Stimulated activated effector memory CD8-positive, alpha-beta T cell treated with anti-CD3 and anti-CD28 coated beads, Interleukin-12 subunit alpha, Interleukin-12 subunit beta, amount 100 ng/mL, for 72 hours (primary cell): Measurements from ENCODE around the gene IFI30.

Source experiments
- ATAC-seq: fragments of 150-1000 bp; cut with Tn5 transposase; 2 replicates; pipeline ENCODE4 v1.10.0; 2021
- DNase-seq, 2 donors: peaks; one replicate each; pipeline ENCODE4 v3.0.0; 2021 to 2022; ENCODE audit warnings: low spot score in 2 of 2
- H3K27ac Mint-ChIP-seq: one replicate; pipeline ENCODE4 v1.8.0; 2022; ENCODE audit warnings: mild to moderate bottlenecking, mixed read lengths
- H3K36me3 Mint-ChIP-seq: one replicate; pipeline ENCODE4 v1.8.0; 2022; ENCODE audit warnings: mild to moderate bottlenecking, mixed read lengths
- H3K4me1 Mint-ChIP-seq: one replicate; pipeline ENCODE4 v1.8.0; 2022; ENCODE audit warnings: mixed read lengths
- H3K4me3 Mint-ChIP-seq: one replicate; pipeline ENCODE4 v1.8.0; 2022; ENCODE audit warnings: mild to moderate bottlenecking, mixed read lengths
- H3K9me3 Mint-ChIP-seq: one replicate; pipeline ENCODE4 v1.8.0; 2022; ENCODE audit warnings: mixed read lengths

The IFI30 gene

DNA sequence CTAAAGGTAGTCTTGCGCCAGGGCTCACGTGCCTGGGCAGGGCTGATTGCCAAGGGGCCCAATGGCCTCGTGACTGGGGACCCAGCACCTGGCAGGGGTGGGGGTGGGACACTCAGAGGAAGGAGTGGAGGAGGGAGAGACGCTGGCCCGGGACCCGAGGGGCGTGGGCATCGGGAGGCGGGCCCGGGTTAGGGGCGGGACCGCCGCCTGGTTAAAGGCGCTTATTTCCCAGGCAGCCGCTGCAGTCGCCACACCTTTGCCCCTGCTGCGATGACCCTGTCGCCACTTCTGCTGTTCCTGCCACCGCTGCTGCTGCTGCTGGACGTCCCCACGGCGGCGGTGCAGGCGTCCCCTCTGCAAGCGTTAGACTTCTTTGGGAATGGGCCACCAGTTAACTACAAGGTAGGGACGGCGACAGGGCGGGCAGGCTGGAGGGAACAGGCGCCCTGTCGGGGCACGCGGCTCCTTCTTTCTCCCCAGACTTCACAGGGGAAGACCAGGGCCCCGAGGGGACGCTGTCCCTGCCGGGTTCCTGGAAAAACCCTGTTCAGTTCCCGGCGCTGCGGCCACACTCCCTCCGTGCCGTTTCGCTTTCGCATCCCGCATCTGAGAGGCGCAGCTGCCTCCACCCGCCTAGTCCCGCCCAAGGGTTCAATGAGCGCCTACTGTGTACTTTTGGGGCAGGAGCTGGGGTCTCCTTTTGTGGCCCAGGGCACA lies at the start of gene IFI30:
IFI30 (plus strand) TSS at position 242 of the 717 bp plus-strand sequence; CDS start at position 271, 29 bp downstream.
- Mint-ChIP-seq H3K4me3 (peak within 1 kb of the TSS; percentile 91), H3K9me3 (no peaks in the 10 kb centered on the region), H3K36me3 (peaks cover 27% of the 10 kb centered on the region), H3K4me1 (peaks cover 21% of the 10 kb centered on the region), H3K27ac (peak within 1 kb of the TSS; percentile 87)
- peak; percentile 83 for ATAC-seq
- DNase-seq = peak; percentile 48 to 82

DNA sequence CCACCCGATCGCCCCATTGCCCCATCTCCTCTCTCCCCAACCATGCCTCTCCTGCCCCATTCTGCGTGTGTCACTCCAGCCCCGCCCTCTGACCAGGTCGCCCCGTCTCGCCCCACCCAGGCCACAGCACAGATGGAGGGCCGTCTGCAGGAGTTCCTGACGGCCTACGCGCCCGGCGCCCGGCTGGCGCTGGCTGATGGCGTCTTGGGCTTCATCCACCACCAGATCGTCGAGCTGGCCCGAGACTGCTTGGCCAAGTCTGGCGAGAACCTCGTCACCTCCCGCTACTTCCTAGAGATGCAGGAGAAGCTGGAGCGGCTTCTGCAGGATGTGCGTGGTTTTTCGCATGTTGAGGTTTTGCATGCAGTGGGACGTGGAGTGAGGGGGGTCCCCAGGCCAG lies 49.8 kb upstream of the IFI30 start:
- peaks cover 80% of the 10 kb centered on the region for H3K36me3 Mint-ChIP-seq
- ATAC-seq (no peak), DNase-seq (no peak)
- no peaks in the 10 kb centered on the region for H3K9me3 Mint-ChIP-seq
- H3K27ac Mint-ChIP-seq = no peak overlapping the region
- no peak overlapping the region for H3K4me3 Mint-ChIP-seq
- peaks cover 31% of the 10 kb centered on the region for H3K4me1 Mint-ChIP-seq

DNA sequence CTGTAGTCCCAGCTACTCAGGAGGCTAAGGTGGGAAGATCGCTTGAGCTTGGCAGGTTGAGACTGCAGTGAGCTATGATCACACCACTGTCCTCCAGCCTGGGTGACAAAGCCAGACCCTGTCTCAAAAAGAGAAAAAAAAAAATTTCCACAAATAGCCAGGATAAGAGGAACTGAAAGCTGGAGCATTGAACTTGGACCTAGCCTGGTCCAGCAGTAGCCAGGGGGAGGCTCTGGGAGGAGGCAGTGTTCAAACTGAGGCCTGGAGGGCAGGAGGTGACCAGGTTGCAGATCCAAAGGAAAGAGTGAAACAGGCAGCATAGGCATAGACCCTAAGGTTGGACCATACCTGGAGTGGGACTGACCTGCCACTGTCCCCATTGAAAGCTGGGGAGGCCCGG lies 47.5 kb upstream of the IFI30 start:
- Mint-ChIP-seq H3K4me1 (peaks cover 13% of the 10 kb centered on the region), H3K9me3 (no peaks in the 10 kb centered on the region), H3K4me3 (no peak overlapping the region), H3K36me3 (peaks cover 95% of the 10 kb centered on the region), H3K27ac (peak overlapping the region; percentile 68)
- DNase-seq = no peak
- no peak for ATAC-seq

DNA sequence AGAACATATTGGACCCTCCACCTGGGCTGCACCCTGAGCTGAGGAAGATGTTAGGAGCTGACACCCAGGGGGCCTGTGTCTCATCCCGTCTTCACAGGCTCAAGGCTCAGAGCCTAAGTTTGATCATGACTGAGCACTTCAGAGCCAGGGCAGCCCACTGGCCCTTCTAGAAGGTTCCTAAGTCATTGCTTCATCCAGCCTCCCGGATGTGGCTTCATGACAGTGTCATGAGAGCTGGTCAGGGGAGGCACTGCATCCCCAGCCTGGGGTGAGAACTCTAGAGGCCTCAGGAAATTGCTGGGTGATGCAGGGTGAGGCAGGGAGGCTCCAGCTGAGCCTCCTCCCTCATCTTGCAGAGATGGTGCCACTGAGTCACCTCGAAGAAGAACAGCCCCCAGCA lies 45.6 kb upstream of the IFI30 start:
- DNase-seq (no peak), ATAC-seq (peak; percentile 96)
- Mint-ChIP-seq H3K4me1 (peaks cover 13% of the 10 kb centered on the region), H3K4me3 (no peak overlapping the region), H3K27ac (peak overlapping the region; percentile 86), H3K9me3 (no peaks in the 10 kb centered on the region), H3K36me3 (peaks cover 95% of the 10 kb centered on the region)

DNA sequence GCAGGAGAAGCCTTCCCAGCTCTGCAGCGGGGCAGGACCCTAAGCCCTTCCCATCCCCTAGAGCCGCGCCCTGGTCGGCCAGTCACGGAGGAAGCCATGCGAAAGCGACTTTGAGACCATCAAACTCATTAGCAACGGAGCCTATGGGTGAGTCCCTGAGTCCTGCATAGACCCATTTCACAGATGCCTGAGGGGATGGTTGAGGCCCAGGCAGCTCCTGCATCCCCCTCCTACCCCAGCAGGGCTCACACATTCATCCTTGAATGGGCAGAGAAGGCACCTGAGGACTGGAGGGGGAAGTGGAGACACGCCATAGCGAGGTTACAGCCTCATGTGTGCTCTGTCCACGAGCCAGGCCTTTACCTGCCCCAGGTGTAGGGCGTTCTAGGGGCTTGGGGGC lies 44.8 kb upstream of the IFI30 start:
- DNase-seq (no peak), ATAC-seq (no peak)
- Mint-ChIP-seq H3K36me3 (peaks cover 95% of the 10 kb centered on the region), H3K27ac (peak overlapping the region; percentile 86), H3K9me3 (no peaks in the 10 kb centered on the region), H3K4me3 (no peak overlapping the region), H3K4me1 (peaks cover 13% of the 10 kb centered on the region)

DNA sequence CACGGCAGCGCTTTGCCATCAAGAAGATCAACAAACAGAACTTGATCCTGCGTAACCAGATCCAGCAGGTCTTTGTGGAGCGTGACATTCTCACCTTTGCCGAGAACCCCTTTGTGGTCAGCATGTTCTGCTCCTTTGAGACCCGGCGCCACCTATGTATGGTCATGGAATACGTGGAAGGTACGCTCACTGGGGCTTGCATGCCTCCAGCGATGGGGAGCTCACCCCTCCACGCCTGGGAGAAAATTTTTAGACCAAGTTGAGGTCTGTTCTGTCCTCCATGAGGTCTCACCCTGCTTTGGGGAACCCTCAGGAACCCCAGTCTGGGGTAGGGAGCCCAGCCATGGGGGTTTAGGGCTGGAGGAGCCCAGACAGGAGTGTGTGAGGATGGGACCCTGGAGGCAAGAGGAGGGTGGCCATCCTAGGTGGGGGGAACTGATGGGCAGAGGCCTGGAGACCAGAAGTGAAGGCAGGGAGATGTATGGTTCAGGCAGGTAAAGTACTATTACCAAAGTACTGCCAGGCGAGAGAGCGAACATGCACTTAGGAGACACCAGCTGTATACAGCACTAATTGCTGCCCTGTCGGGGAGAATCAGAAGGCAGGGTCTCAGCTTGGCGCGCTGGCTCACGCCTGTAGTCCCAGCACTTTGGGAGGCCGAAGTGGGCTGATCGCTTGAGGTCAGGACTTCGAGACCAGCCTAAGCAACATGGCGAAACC lies 42.9 kb upstream of the IFI30 start:
- DNase-seq (no peak), ATAC-seq (no peak)
- peaks cover 13% of the 10 kb centered on the region for H3K4me1 Mint-ChIP-seq
- H3K27ac Mint-ChIP-seq = no peak overlapping the region
- H3K9me3 Mint-ChIP-seq = no peaks in the 10 kb centered on the region
- no peak overlapping the region for H3K4me3 Mint-ChIP-seq
- H3K36me3 Mint-ChIP-seq = peaks cover 95% of the 10 kb centered on the region

DNA sequence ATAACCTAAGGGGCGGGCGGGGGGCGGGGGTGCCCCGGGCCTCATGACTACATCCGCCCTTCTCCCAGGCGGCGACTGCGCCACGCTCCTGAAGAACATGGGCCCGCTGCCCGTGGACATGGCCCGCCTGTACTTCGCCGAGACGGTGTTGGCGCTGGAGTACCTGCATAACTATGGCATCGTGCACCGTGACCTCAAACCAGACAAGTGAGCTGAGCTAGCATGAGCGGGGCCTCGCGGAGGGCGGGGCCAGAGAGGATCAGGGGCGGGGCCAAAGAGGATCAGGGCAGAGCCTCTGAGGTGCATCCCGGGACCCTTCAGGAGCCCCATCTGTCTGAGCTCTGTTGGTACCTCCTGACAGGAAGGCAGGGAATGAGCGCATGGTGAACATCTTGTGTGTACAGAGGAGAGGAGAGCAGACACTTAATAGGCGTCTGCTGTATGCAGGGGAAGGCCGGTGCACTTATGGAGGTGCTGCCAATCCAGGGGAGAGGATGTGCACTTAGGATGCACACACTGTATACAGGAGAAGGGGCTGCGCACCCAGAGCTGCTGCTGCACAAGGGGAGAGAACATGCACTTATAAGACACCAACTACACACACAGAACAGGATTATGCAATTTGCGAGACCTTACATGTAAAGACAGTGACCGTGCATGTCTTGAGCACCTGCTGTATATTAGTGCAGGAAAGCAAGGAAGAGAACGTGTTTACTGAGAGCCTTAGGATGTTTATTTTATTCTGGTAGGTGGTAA lies 41.6 kb upstream of the IFI30 start:
- peaks cover 100% of the 10 kb centered on the region for H3K36me3 Mint-ChIP-seq
- no peak overlapping the region for H3K4me3 Mint-ChIP-seq
- H3K27ac Mint-ChIP-seq = no peak overlapping the region
- DNase-seq (no peak), ATAC-seq (no peak)
- peaks cover 13% of the 10 kb centered on the region for H3K4me1 Mint-ChIP-seq
- no peaks in the 10 kb centered on the region for H3K9me3 Mint-ChIP-seq

DNA sequence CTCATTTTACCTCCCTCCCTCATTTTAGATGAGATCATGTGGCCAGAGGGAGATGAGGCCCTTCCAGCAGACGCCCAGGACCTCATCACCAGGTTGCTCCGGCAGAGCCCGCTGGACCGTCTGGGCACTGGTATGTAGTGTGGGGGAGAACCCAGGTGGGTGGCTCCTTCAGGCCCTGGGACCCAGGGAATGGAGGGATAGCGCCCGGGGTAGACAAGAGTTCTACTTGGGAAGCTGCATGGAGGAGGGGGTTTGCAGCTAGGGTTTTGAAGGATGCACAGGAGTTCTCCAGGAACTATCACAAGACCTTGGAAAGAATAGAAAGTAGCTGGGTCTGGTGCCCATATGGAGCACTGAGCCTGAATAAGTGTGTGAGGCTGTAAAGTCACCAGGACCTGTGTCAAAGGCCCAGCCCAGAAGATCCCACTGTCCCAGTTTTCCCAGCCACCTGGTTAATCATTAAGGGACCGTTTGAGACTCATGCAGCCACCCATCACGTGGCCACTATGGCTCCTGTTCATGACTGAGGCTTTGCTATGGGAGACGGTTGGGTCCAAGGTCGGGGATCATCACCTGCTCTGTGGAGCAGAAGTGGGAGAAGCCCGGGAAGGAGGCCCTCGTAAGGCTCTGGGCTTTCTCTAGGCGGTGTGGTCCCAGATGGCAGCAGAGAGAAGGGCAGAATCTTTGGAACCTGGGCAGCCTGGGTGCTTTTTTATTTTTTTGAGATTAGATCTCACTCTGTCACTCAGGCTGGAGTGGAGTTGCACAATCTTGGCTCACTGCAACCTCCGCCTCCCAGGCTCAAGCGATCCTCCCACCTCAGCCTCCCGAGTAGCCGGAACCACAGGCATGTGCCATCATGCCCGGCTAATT lies 37.7 kb upstream of the IFI30 start:
- no peaks in the 10 kb centered on the region for H3K9me3 Mint-ChIP-seq
- H3K36me3 Mint-ChIP-seq = peaks cover 98% of the 10 kb centered on the region
- H3K4me3 Mint-ChIP-seq = no peak overlapping the region
- no peak for ATAC-seq
- DNase-seq = no peak
- H3K27ac Mint-ChIP-seq = peak overlapping the region; percentile 82
- no peaks in the 10 kb centered on the region for H3K4me1 Mint-ChIP-seq

DNA sequence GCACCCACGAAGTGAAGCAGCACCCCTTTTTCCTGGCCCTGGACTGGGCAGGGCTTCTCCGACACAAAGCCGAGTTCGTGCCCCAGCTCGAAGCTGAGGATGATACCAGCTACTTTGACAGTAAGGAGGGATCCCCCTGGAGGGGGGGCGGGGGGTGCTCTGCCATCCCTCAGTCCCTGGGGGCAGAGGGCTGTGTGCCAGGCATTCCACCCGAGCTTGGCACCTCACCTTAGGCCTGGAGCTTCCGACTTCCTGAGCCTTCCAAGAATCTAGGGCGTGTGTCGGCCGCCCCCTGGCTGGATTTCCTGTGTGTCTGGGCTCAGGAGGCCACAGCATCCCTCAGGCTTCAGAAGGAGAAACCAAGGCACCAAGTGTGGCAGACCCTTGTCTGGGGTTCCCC lies 36.4 kb upstream of the IFI30 start:
- H3K9me3 Mint-ChIP-seq = no peaks in the 10 kb centered on the region
- ATAC-seq (no peak), DNase-seq (no peak)
- peaks cover 98% of the 10 kb centered on the region for H3K36me3 Mint-ChIP-seq
- no peaks in the 10 kb centered on the region for H3K4me1 Mint-ChIP-seq
- no peak overlapping the region for H3K27ac Mint-ChIP-seq
- no peak overlapping the region for H3K4me3 Mint-ChIP-seq

DNA sequence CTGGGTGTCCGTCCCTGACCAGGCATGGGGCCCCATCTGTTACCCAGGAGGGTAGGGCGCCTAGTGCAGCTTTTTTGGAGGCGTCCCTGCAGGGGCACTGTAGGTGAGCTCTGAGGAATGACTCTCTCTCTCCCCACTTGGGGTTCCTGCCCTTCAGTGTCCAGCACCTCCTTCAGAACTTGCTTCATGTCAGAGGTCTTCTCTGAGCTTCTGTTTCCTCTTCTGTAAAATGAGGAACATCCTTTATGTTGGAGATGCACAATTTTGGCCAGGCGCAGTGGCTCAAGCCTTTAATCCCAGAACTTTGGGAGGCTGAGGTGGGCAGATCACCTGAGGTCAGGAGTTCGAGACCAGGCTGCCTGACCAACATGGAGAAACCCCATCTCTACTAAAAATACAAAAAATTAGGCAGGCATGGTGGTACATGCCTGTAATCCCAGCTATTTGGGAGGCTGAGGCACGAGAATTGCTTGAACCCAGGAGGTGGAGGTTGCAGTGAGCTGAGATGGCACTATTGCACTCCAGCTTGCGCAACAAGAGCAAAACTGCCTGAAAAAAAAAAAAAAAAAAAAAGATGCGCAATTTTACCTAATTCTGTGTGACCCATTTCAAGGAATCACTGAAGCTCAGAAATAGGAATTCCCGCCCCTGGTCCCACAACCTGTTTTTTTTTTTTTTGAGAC lies 35.8 kb upstream of the IFI30 start:
- Mint-ChIP-seq H3K36me3 (peaks cover 98% of the 10 kb centered on the region), H3K4me3 (no peak overlapping the region), H3K4me1 (no peaks in the 10 kb centered on the region), H3K27ac (no peak overlapping the region), H3K9me3 (no peaks in the 10 kb centered on the region)
- DNase-seq (no peak), ATAC-seq (no peak)

DNA sequence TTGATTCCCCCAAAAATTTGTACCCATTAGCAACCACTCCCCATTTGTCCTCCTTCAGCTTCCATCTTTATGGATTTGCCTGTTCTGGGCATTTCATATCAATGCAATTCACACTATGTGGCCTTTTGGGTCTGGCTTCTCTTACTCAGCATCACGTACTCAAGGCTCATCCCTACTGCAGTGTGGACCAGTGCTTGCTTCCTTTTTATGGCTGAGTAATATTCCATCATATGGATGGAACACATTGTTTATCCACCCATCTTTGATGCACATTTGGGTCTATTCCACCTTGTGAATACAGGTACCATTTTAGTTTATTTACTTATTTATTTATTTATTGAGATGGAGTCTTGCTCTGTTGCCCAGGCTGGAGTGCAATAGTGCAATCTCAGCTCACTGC lies 33.1 kb upstream of the IFI30 start:
- Mint-ChIP-seq H3K4me3 (no peak overlapping the region), H3K36me3 (peaks cover 98% of the 10 kb centered on the region), H3K27ac (no peak overlapping the region), H3K9me3 (no peaks in the 10 kb centered on the region), H3K4me1 (no peaks in the 10 kb centered on the region)
- DNase-seq (no peak), ATAC-seq (no peak)

DNA sequence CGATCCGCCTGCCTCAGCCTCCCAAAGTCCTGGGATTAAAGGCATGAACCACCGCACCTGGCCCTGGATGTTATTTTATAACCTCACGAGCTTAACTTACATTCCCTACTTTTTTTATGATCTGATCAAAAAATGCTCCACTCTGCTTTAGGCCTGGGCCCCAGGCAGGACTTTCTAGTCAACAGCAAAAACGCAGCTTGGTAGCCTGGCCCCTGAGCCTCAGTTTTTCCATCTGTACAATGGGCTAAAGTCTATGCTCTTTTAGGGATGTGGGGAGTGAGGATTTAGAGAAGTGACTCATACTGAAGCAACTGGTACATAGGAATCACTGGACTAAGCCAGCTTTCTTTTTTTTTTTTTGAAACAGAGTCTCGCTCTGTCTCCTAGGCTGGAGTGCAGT lies 32.6 kb upstream of the IFI30 start:
- no peaks in the 10 kb centered on the region for H3K9me3 Mint-ChIP-seq
- DNase-seq (no peak), ATAC-seq (no peak)
- peaks cover 98% of the 10 kb centered on the region for H3K36me3 Mint-ChIP-seq
- no peaks in the 10 kb centered on the region for H3K4me1 Mint-ChIP-seq
- no peak overlapping the region for H3K27ac Mint-ChIP-seq
- H3K4me3 Mint-ChIP-seq = no peak overlapping the region

DNA sequence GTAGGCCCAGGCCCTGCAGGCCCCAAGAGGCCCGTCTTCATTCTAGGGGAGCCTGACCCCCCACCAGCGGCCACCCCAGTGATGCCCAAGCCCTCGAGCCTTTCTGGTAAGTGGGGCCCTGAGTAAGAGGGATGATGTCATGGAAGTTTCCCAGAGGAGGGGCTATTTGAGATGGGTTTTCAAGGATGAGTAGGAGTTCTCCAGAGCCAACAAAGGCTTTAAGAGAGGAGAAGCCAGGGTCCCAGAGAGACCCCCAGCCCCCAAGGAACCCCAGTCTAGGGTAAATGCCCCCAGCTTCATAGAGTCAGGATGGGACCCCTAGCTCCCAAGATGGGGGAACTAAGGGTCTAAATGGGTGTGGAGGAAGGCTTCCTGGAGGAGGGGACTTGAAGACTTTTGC lies 29.7 kb upstream of the IFI30 start:
- no peak for ATAC-seq
- H3K4me1 Mint-ChIP-seq = peaks cover 13% of the 10 kb centered on the region
- no peak for DNase-seq
- H3K4me3 Mint-ChIP-seq = no peak overlapping the region
- H3K27ac Mint-ChIP-seq = peak overlapping the region; percentile 37
- peaks cover 100% of the 10 kb centered on the region for H3K36me3 Mint-ChIP-seq
- H3K9me3 Mint-ChIP-seq = no peaks in the 10 kb centered on the region

DNA sequence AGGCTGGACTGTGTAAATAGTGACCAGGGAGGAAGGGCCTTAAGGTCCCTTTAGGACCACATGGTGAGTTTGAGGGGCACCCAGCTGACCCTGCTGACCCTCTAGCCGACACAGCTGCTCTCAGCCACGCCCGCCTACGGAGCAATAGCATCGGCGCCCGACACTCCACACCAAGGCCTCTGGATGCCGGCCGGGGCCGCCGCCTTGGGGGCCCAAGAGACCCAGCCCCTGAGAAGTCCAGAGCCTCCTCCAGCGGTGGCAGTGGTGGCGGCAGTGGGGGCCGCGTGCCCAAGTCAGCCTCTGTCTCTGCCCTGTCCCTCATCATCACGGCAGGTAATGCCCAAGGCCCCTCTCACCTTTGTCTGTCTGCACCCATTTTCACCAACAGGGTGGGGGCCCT lies 29.3 kb upstream of the IFI30 start:
- Mint-ChIP-seq H3K27ac (peak overlapping the region; percentile 37), H3K9me3 (no peaks in the 10 kb centered on the region), H3K4me3 (no peak overlapping the region), H3K4me1 (peaks cover 13% of the 10 kb centered on the region), H3K36me3 (peaks cover 96% of the 10 kb centered on the region)
- ATAC-seq = no peak
- DNase-seq = no peak
